Spleen (tissue), 7 donors: ENCODE results near the gene GLYR1.

Experiments used
- CTCF ChIP-seq, 11 experiments: fragments of 200-600 bp in 7 of 11; fragments of 450-650 bp in 4 of 11; sonication (generic) in 4 of 11; IDR thresholded peaks in 8 of 11; conservative IDR thresholded peaks in 3 of 11; 1 replicate in 7 of 11; 2 replicates in 4 of 11; pipeline versions ENCODE4 v1.4.0 to v1.8.0; 2016 to 2021; ENCODE audit warnings: antibody characterized with exemption in 11 of 11, inconsistent platforms in 4 of 11, mild to moderate bottlenecking in 1 of 11
- POLR2A ChIP-seq, 3 donors: fragments of 450-650 bp; IDR thresholded peaks; one replicate each; pipeline ENCODE4 v1.5.1; 2017; ENCODE audit warnings: antibody characterized with exemption in 3 of 3, mild to moderate bottlenecking in 1 of 3
- donor health status: DM: no; HTN: no; CAD: no; lungs with moderate emphysema.
- donor health status: DM: no; HTN: no; CAD: no.
- donor health status: DM: no; HTN: no; CAD: no.

GRCh38 chr16:4762205-4762604, 84.9 kb downstream of the GLYR1 start:
- TF ChIP-seq CTCF (IDR thresholded peaks at IDR 0.05 in 8 of 11, conservative IDR thresholded peaks at IDR 0.05 in 3 of 11) (no peak), POLR2A (IDR thresholded peaks at IDR 0.05) (no peak)
